GM18951 (cell line): Measurements from ENCODE around the gene ZNF462.
"Not testable (repeated sequence)": the region's sequence is repeated elsewhere in the genome, so short reads cannot be mapped to it uniquely, and the experiment has no call there.

ENCODE experiments used
- POLR2A ChIP-seq: IDR thresholded peaks from 4 replicates; pipeline ENCODE4 v1.6.1; 2011; ENCODE audit warnings: mild to moderate bottlenecking; ENCODE audit not compliant: insufficient read length, insufficient read depth; ENCODE audit errors: extremely low read depth
- in situ Hi-C: fragments of 300-500 bp; cut with MboI; formaldehyde crosslinking; loops from one replicate; pipeline ENCODE4 v1.12.0; 2022; ENCODE audit warnings: low sequenced_read_pairs, mixed read lengths, inconsistent platforms; ENCODE audit not compliant: unreplicated experiment

ZNF462 gene

GRCh38 chr9:106976772-106977171 lies 113.8 kb downstream of the ZNF462 start:
- in situ Hi-C loops, result no loop called here
- no peak for TF ChIP-seq POLR2A

- in situ Hi-C loops, result no loop called here
- TF ChIP-seq POLR2A, result no peak
These were observed 117.7 kb downstream of the ZNF462 start for GRCh38 chr9:106980551-106981101.

GRCh38 chr9:106981396-106982287 lies 118.7 kb downstream of the ZNF462 start:
- in situ Hi-C loops, result no loop called here
- TF ChIP-seq POLR2A, result no peak

- no peak for TF ChIP-seq POLR2A
- in situ Hi-C loops, result no loop called here
These were observed 119.7 kb downstream of the ZNF462 start for GRCh38 chr9:106982636-106983035.

- in situ Hi-C loops, result no loop called here
These were observed 120.4 kb downstream of the ZNF462 start for GRCh38 chr9:106983346-106983745.

GRCh38 chr9:106989904-106990303 lies 126.9 kb downstream of the ZNF462 start:
- in situ Hi-C loops, result not testable (repeated sequence)

More at GRCh38 chr9:106983346-106983745, 120.4 kb downstream of the ZNF462 start:
- no peak for TF ChIP-seq POLR2A

GRCh38 chr9:106992186-106992585 lies 129.2 kb downstream of the ZNF462 start:
- in situ Hi-C loops, result no loop called here
- TF ChIP-seq POLR2A, result no peak

GRCh38 chr9:106993603-106994002 lies 130.6 kb downstream of the ZNF462 start:
- TF ChIP-seq POLR2A, result no peak
- in situ Hi-C loops, result no loop called here

- TF ChIP-seq POLR2A, result no peak
These were observed 131.5 kb downstream of the ZNF462 start for GRCh38 chr9:106994463-106994862.

GRCh38 chr9:107000218-107000617 lies 137.3 kb downstream of the ZNF462 start:
- in situ Hi-C loops, result no loop called here
- no peak for TF ChIP-seq POLR2A

More at GRCh38 chr9:106994463-106994862, 131.5 kb downstream of the ZNF462 start:
- in situ Hi-C loops, result no loop called here

GRCh38 chr9:107005201-107005600 lies 142.2 kb downstream of the ZNF462 start:
- no peak for TF ChIP-seq POLR2A
- in situ Hi-C loops, result no loop called here

- in situ Hi-C loops, result no loop called here
- TF ChIP-seq POLR2A, result no peak
These were observed 144.4 kb downstream of the ZNF462 start for GRCh38 chr9:107007402-107007801.

GRCh38 chr9:107008011-107008410 lies 145.0 kb downstream of the ZNF462 start:
- in situ Hi-C loops, result no loop called here
- no peak for TF ChIP-seq POLR2A

- in situ Hi-C loops, result no loop called here
- no peak for TF ChIP-seq POLR2A
These were observed 145.5 kb downstream of the ZNF462 start for GRCh38 chr9:107008447-107008846.

- no peak for TF ChIP-seq POLR2A
- in situ Hi-C loops, result no loop called here
These were observed 153.4 kb downstream of the ZNF462 start for GRCh38 chr9:107016383-107016782.
